Measurements from ENCODE around the gene MXD1. TPM values are rescaled to one million over a fixed set of nuclear protein-coding genes. Genes with fewer than 3 reads are reported as not detected.
"Not testable (repeated sequence)": the region's sequence is repeated elsewhere in the genome, so short reads cannot be mapped to it uniquely, and the experiment has no call there.

MXD1 gene
- total RNA-seq, result 30.5 and 45.4 TPM in 2 replicates

- no peak for TF ChIP-seq CTCF (IDR thresholded peaks at IDR 0.05; ENCODE audit: insufficient read depth, low read length, severe bottlenecking)
- no peak for FAIRE-seq
- DNase-seq (ENCODE audit: low read depth), result no peak
- H3K27me3 ChIP-seq (ENCODE audit: control insufficient read depth, insufficient read depth, low read length), result no peaks in the 10 kb centered on the region
- H3K36me3 ChIP-seq (ENCODE audit: control insufficient read depth, insufficient read depth, low read length), result peaks cover 1% of the 10 kb centered on the region
- peak within 1 kb of the TSS; percentile 93 for H3K4me3 ChIP-seq (ENCODE audit: low read depth, low read length)
These were observed at the start of gene MXD1 for GRCh38 chr2:69914950-69915945. TSS of gene MXD1 (plus strand) at chr2:69915109. CDS start at chr2:69915331, 222 bp downstream.

- no peak for TF ChIP-seq CTCF (IDR thresholded peaks at IDR 0.05; ENCODE audit: insufficient read depth, low read length, severe bottlenecking)
- Histone ChIP-seq H3K4me3 (ENCODE audit: low read depth, low read length) (no peak overlapping the region), H3K27me3 (ENCODE audit: control insufficient read depth, insufficient read depth, low read length) (no peaks in the 10 kb centered on the region), H3K36me3 (ENCODE audit: control insufficient read depth, insufficient read depth, low read length) (no peaks in the 10 kb centered on the region)
- DNase-seq (ENCODE audit: low read depth), result no peak
- FAIRE-seq, result no peak
These were observed 26.5 kb upstream of the MXD1 start for GRCh38 chr2:69888451-69888850.

GRCh38 chr2:69889302-69889701, 25.6 kb upstream of the MXD1 start:
- Histone ChIP-seq H3K27me3 (ENCODE audit: control insufficient read depth, insufficient read depth, low read length) (no peaks in the 10 kb centered on the region), H3K4me3 (ENCODE audit: low read depth, low read length) (no peak overlapping the region), H3K36me3 (ENCODE audit: control insufficient read depth, insufficient read depth, low read length) (no peaks in the 10 kb centered on the region)
- no peak for DNase-seq (ENCODE audit: low read depth)
- no peak for TF ChIP-seq CTCF (IDR thresholded peaks at IDR 0.05; ENCODE audit: insufficient read depth, low read length, severe bottlenecking)
- no peak for FAIRE-seq

- Histone ChIP-seq H3K4me3 (ENCODE audit: low read depth, low read length) (no peak overlapping the region), H3K27me3 (ENCODE audit: control insufficient read depth, insufficient read depth, low read length) (no peaks in the 10 kb centered on the region), H3K36me3 (ENCODE audit: control insufficient read depth, insufficient read depth, low read length) (peaks cover 1% of the 10 kb centered on the region)
- no peak for TF ChIP-seq CTCF (IDR thresholded peaks at IDR 0.05; ENCODE audit: insufficient read depth, low read length, severe bottlenecking)
- FAIRE-seq, result no peak
- peak; percentile 28 for DNase-seq (ENCODE audit: low read depth)
These were observed 24.0 kb upstream of the MXD1 start for GRCh38 chr2:69890881-69891280.

GRCh38 chr2:69892838-69893424, 22.0 kb upstream of the MXD1 start:
- not testable (repeated sequence) for DNase-seq (ENCODE audit: low read depth); FAIRE-seq; H3K27me3 ChIP-seq (ENCODE audit: control insufficient read depth, insufficient read depth, low read length); H3K4me3 ChIP-seq (ENCODE audit: low read depth, low read length); H3K36me3 ChIP-seq (ENCODE audit: control insufficient read depth, insufficient read depth, low read length)
